ENCODE measurements around the gene METTL4.

DNA sequence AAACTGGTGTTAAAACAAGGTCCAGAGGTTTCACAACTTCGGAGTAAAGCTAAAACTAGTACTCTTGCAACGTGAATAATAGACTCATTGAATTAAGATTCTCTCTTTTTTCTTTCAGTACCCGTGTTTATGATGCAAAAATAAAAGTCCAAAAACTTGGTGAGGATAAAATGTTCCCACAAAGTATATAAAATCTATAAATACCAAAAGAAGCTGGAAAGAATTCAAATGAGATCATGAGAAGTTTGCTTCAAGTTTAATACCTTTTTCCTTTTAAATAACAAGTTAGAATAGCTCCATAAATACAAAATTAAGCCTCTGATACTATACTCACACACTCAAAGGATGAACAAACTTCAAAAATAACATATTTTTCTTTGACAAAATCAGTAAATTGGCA, 34.0 kb downstream of the METTL4 start:
- TF ChIP-seq, protein P1, sequence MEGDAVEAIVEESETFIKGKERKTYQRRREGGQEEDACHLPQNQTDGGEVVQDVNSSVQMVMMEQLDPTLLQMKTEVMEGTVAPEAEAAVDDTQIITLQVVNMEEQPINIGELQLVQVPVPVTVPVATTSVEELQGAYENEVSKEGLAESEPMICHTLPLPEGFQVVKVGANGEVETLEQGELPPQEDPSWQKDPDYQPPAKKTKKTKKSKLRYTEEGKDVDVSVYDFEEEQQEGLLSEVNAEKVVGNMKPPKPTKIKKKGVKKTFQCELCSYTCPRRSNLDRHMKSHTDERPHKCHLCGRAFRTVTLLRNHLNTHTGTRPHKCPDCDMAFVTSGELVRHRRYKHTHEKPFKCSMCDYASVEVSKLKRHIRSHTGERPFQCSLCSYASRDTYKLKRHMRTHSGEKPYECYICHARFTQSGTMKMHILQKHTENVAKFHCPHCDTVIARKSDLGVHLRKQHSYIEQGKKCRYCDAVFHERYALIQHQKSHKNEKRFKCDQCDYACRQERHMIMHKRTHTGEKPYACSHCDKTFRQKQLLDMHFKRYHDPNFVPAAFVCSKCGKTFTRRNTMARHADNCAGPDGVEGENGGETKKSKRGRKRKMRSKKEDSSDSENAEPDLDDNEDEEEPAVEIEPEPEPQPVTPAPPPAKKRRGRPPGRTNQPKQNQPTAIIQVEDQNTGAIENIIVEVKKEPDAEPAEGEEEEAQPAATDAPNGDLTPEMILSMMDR (conservative IDR thresholded peaks at IDR 0.05; ENCODE audit: low read depth, low read length): no peak
- TF ChIP-seq EZH2phosphoT487 (IDR thresholded peaks at IDR 0.05; ENCODE audit: borderline replicate concordance, low read length): no peak
- TF ChIP-seq EZH2 (IDR thresholded peaks at IDR 0.05; ENCODE audit: low read length, unreplicated experiment): no peak
